Lower lobe of right lung (tissue), 2 donors: ENCODE data around the gene AKAP1. TPM values are rescaled to one million over a fixed set of nuclear protein-coding genes. Genes with fewer than 3 reads are reported as not detected.
A peak's percentile ranks its signal among the peaks of the same experiment; 100 is the strongest.

Source experiments
- ATAC-seq, 2 donors: fragments of 200-7000 bp; cut with Tn5 transposase; one replicate each; pipeline ENCODE4 v1.9.1; 2020 to 2022; ENCODE audit warnings: mild to moderate bottlenecking in 2 of 2, moderate library complexity in 2 of 2
- DNase-seq: peaks from one replicate; pipeline ENCODE4 v3.0.0-alpha.2; 2020
- H3K27ac ChIP-seq: fragments of 200-600 bp; one replicate; pipeline ENCODE4 v1.8.0; 2022
- H3K27me3 ChIP-seq: fragments of 200-600 bp; one replicate; pipeline ENCODE4 v1.8.0; 2022; ENCODE audit warnings: low read depth
- H3K36me3 ChIP-seq: fragments of 200-600 bp; one replicate; pipeline ENCODE4 v1.8.0; 2022; ENCODE audit warnings: mild to moderate bottlenecking
- H3K4me1 ChIP-seq: fragments of 200-600 bp; one replicate; pipeline ENCODE4 v1.8.0; 2022
- H3K4me3 ChIP-seq: fragments of 200-600 bp; one replicate; pipeline ENCODE4 v1.8.0; 2022; ENCODE audit warnings: mild to moderate bottlenecking
- H3K9me3 ChIP-seq: fragments of 200-600 bp; one replicate; pipeline ENCODE4 v1.8.0; 2022
- CTCF ChIP-seq: fragments of 200-600 bp; IDR thresholded peaks from one replicate; pipeline ENCODE4 v1.8.0; 2022; ENCODE audit warnings: antibody characterized with exemption, mild to moderate bottlenecking
- intact Hi-C: fragments of 100-400 bp; cut with DNase I; formaldehyde crosslinking; loops from one replicate; pipeline ENCODE4 v1.11.0; 2022
- total RNA-seq: library from RNA; stranded (reverse); fragmentation: NEBNext Ultra II Directional; extraction: Animal tissue kit (Norgen Biotek cat#: 25700); gene quantifications from one replicate; pipeline ENCODE4 v1.2.1, GENCODE V29; 2021
- donor health status: DM: no; HTN: yes; CAD: no; lungs with severe emphysema.

The AKAP1 gene
- total RNA-seq, 1 donor from 2014 or later: 54.5 TPM

- no peak for TF ChIP-seq CTCF
- Histone ChIP-seq H3K4me1 (peaks cover 10% of the 10 kb centered on the region), H3K36me3 (peaks cover 96% of the 10 kb centered on the region), H3K9me3 (no peaks in the 10 kb centered on the region), H3K27ac (no peak overlapping the region), H3K4me3 (no peak overlapping the region), H3K27me3 (no peaks in the 10 kb centered on the region)
- no peak for DNase-seq
- intact Hi-C loops: no loop called here
- ATAC-seq: no peak
Observed at GRCh38 chr17:57115377-57115776, 30.3 kb downstream of the AKAP1 start.

GRCh38 chr17:57115916-57116315 is 30.9 kb downstream of the AKAP1 start:
- Histone ChIP-seq H3K9me3 (no peaks in the 10 kb centered on the region), H3K36me3 (peaks cover 96% of the 10 kb centered on the region), H3K4me1 (peaks cover 5% of the 10 kb centered on the region), H3K27me3 (no peaks in the 10 kb centered on the region), H3K27ac (no peak overlapping the region), H3K4me3 (no peak overlapping the region)
- DNase-seq (no peak), ATAC-seq (peak in 1 of 2 donors; percentile 26)
- intact Hi-C loops: no loop called here
- TF ChIP-seq CTCF: no peak

GRCh38 chr17:57117798-57118197 is 32.8 kb downstream of the AKAP1 start:
- H3K4me1 ChIP-seq: peaks cover 4% of the 10 kb centered on the region
- H3K4me3 ChIP-seq: no peak overlapping the region
- intact Hi-C loops: no loop called here
- DNase-seq (no peak), ATAC-seq (no peak)
- no peak overlapping the region for H3K27ac ChIP-seq
- TF ChIP-seq CTCF: no peak
- peaks cover 95% of the 10 kb centered on the region for H3K36me3 ChIP-seq
- H3K9me3 ChIP-seq: no peaks in the 10 kb centered on the region
- H3K27me3 ChIP-seq: no peaks in the 10 kb centered on the region

- Histone ChIP-seq H3K9me3 (no peaks in the 10 kb centered on the region), H3K4me3 (no peak overlapping the region), H3K4me1 (no peaks in the 10 kb centered on the region), H3K27me3 (no peaks in the 10 kb centered on the region), H3K27ac (no peak overlapping the region), H3K36me3 (peaks cover 89% of the 10 kb centered on the region)
- no peak for TF ChIP-seq CTCF
- intact Hi-C loops: no loop called here
- DNase-seq (no peak), ATAC-seq (no peak)
Observed at GRCh38 chr17:57120814-57121213, 35.8 kb downstream of the AKAP1 start.

GRCh38 chr17:57121308-57122042 is 36.4 kb downstream of the AKAP1 start:
- intact Hi-C loops: no loop called here

More at GRCh38 chr17:57121308-57122042, 36.4 kb downstream of the AKAP1 start:
- TF ChIP-seq CTCF: peak; percentile 13
- H3K27me3 ChIP-seq: no peaks in the 10 kb centered on the region
- H3K36me3 ChIP-seq: peaks cover 82% of the 10 kb centered on the region
- no peaks in the 10 kb centered on the region for H3K9me3 ChIP-seq
- no peaks in the 10 kb centered on the region for H3K4me1 ChIP-seq
- peak in 1 of 2 donors; percentile 10 for ATAC-seq
- H3K27ac ChIP-seq: no peak overlapping the region
- H3K4me3 ChIP-seq: no peak overlapping the region
- DNase-seq: no peak
